AG09309 (cell line): Measurements from ENCODE around the gene DSG2.

ENCODE experiments used
- DNase-seq: peaks from one replicate; pipeline ENCODE4 v3.0.0-alpha.2; 2010; ENCODE audit warnings: low read depth
- H3K4me3 ChIP-seq: 2 replicates; pipeline ENCODE4 v1.5.1; 2011; ENCODE audit warnings: mild to moderate bottlenecking, low read depth, low read length, moderate library complexity; ENCODE audit not compliant: control insufficient read depth
- CTCF ChIP-seq: IDR thresholded peaks from 2 replicates; pipeline ENCODE4 v1.5.1; 2011; ENCODE audit warnings: mild to moderate bottlenecking, low read depth, low read length, inconsistent platforms; ENCODE audit not compliant: insufficient read depth, control insufficient read depth; ENCODE audit errors: missing control alignments

Gene DSG2

DNA sequence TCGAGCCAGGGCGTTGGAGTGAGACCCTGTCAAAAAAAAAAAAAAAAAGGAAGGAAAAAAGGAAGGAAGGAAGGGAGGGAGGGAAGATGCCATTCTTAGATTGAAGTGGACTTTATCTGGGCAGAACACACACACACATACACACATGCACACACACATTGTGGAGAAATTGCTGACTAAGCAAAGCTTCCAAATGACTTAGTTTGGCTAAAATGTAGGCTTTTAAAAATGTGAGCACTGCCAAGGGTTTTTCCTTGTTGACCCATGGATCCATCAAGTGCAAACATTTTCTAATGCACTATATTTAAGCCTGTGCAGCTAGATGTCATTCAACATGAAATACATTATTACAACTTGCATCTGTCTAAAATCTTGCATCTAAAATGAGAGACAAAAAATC is 93.1 kb downstream of the DSG2 start:
- DNase-seq, result no peak
- H3K4me3 ChIP-seq, result no peak overlapping the region
- no peak for TF ChIP-seq CTCF

DNA sequence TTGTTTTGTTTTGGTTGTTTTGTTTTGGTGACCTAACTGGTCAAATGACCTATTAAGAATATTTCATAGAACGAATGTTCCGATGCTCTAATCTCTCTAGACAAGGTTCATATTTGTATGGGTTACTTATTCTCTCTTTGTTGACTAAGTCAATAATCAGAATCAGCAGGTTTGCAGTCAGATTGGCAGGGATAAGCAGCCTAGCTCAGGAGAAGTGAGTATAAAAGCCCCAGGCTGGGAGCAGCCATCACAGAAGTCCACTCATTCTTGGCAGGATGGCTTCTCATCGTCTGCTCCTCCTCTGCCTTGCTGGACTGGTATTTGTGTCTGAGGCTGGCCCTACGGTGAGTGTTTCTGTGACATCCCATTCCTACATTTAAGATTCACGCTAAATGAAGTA is 93.7 kb downstream of the DSG2 start, which contains the start of gene TTR:
TSS of gene TTR (plus strand) at position 250 of the 400 bp plus-strand sequence. CDS start at position 276, 26 bp downstream.
- H3K4me3 ChIP-seq, result no peak within 1 kb of the TSS
- TF ChIP-seq CTCF, result no peak
- DNase-seq, result no peak

- H3K4me3 ChIP-seq, result no peak overlapping the region
- TF ChIP-seq CTCF, result no peak
- no peak for DNase-seq
These were observed 94.7 kb downstream of the DSG2 start for GRCh38 chr18:31592506-31593157.

GRCh38 chr18:31595121-31595771 is 97.3 kb downstream of the DSG2 start:
- H3K4me3 ChIP-seq, result no peak overlapping the region
- no peak for TF ChIP-seq CTCF
- DNase-seq, result no peak

GRCh38 chr18:31596081-31596872 is 98.3 kb downstream of the DSG2 start:
- TF ChIP-seq CTCF, result no peak
- no peak for DNase-seq
- no peak overlapping the region for H3K4me3 ChIP-seq

- no peak overlapping the region for H3K4me3 ChIP-seq
- no peak for DNase-seq
- TF ChIP-seq CTCF, result no peak
These were observed 100.2 kb downstream of the DSG2 start for GRCh38 chr18:31598021-31598805.
